ENCODE results near the gene RND2. TPM values are rescaled to one million over a fixed set of nuclear protein-coding genes. Genes with fewer than 3 reads are reported as not detected.

RND2 gene
- total RNA-seq, 1 donor from 2014 or later: 7.1 TPM

- Mint-ChIP-seq H3K9me3 (no peaks in the 10 kb centered on the region), H3K36me3 (peaks cover 13% of the 10 kb centered on the region), H3K27me3 (no peaks in the 10 kb centered on the region), H3K4me3 (no peak overlapping the region), H3K4me1 (ENCODE audit: unreplicated experiment) (peaks cover 17% of the 10 kb centered on the region), H3K27ac (peak overlapping the region; percentile 25)
- no peak for DNase-seq (ENCODE audit: extremely low spot score, unreplicated experiment)
- no peak for TF ChIP-seq CTCF (conservative IDR thresholded peaks at IDR 0.05)
These were observed 21.4 kb upstream of the RND2 start for GRCh38 chr17:43003542-43004172.

GRCh38 chr17:43006639-43007551 is 18.1 kb upstream of the RND2 start, which contains the start of gene IFI35:
Gene IFI35 (plus strand): TSS chr17:43006784. CDS start chr17:43006948, 164 bp downstream.
- H3K27me3 Mint-ChIP-seq: no peaks in the 10 kb centered on the region
- no peak for TF ChIP-seq CTCF (conservative IDR thresholded peaks at IDR 0.05)
- peak within 1 kb of the TSS; percentile 91 for H3K27ac Mint-ChIP-seq
- peak within 1 kb of the TSS; percentile 87 for H3K4me3 Mint-ChIP-seq
- no peaks in the 10 kb centered on the region for H3K9me3 Mint-ChIP-seq
- peaks cover 14% of the 10 kb centered on the region for H3K4me1 Mint-ChIP-seq (ENCODE audit: unreplicated experiment)
- H3K36me3 Mint-ChIP-seq: peaks cover 2% of the 10 kb centered on the region
- DNase-seq (ENCODE audit: extremely low spot score, unreplicated experiment): no peak

GRCh38 chr17:43010667-43011308 is 14.2 kb upstream of the RND2 start:
- Mint-ChIP-seq H3K9me3 (no peaks in the 10 kb centered on the region), H3K27me3 (no peaks in the 10 kb centered on the region), H3K4me3 (no peak overlapping the region), H3K27ac (peak overlapping the region; percentile 80), H3K36me3 (peaks cover 7% of the 10 kb centered on the region), H3K4me1 (ENCODE audit: unreplicated experiment) (peaks cover 20% of the 10 kb centered on the region)
- no peak for TF ChIP-seq CTCF (conservative IDR thresholded peaks at IDR 0.05)
- no peak for DNase-seq (ENCODE audit: extremely low spot score, unreplicated experiment)

- H3K36me3 Mint-ChIP-seq: peaks cover 7% of the 10 kb centered on the region
- no peaks in the 10 kb centered on the region for H3K9me3 Mint-ChIP-seq
- DNase-seq (ENCODE audit: extremely low spot score, unreplicated experiment): no peak
- no peak for TF ChIP-seq CTCF (conservative IDR thresholded peaks at IDR 0.05)
- H3K27me3 Mint-ChIP-seq: no peaks in the 10 kb centered on the region
- H3K4me1 Mint-ChIP-seq (ENCODE audit: unreplicated experiment): peaks cover 14% of the 10 kb centered on the region
- no peak overlapping the region for H3K4me3 Mint-ChIP-seq
- H3K27ac Mint-ChIP-seq: peak overlapping the region; percentile 61
These were observed 13.1 kb upstream of the RND2 start for GRCh38 chr17:43011728-43012472.

GRCh38 chr17:43013296-43013695 is 11.7 kb upstream of the RND2 start:
- peak overlapping the region; percentile 23 for H3K27ac Mint-ChIP-seq
- H3K9me3 Mint-ChIP-seq: no peaks in the 10 kb centered on the region
- peaks cover 20% of the 10 kb centered on the region for H3K4me1 Mint-ChIP-seq (ENCODE audit: unreplicated experiment)
- DNase-seq (ENCODE audit: extremely low spot score, unreplicated experiment): no peak
- no peaks in the 10 kb centered on the region for H3K27me3 Mint-ChIP-seq
- H3K36me3 Mint-ChIP-seq: peaks cover 11% of the 10 kb centered on the region
- H3K4me3 Mint-ChIP-seq: no peak overlapping the region
- TF ChIP-seq CTCF (conservative IDR thresholded peaks at IDR 0.05): no peak
